ENCODE results near the gene RNF207. TPM values are rescaled to one million over a fixed set of nuclear protein-coding genes. Genes with fewer than 3 reads are reported as not detected.

The RNF207 gene
- polyA plus RNA-seq, 1 of the 3 experiments (the other 2 are of a cell fraction), result 25.4 TPM

DNA sequence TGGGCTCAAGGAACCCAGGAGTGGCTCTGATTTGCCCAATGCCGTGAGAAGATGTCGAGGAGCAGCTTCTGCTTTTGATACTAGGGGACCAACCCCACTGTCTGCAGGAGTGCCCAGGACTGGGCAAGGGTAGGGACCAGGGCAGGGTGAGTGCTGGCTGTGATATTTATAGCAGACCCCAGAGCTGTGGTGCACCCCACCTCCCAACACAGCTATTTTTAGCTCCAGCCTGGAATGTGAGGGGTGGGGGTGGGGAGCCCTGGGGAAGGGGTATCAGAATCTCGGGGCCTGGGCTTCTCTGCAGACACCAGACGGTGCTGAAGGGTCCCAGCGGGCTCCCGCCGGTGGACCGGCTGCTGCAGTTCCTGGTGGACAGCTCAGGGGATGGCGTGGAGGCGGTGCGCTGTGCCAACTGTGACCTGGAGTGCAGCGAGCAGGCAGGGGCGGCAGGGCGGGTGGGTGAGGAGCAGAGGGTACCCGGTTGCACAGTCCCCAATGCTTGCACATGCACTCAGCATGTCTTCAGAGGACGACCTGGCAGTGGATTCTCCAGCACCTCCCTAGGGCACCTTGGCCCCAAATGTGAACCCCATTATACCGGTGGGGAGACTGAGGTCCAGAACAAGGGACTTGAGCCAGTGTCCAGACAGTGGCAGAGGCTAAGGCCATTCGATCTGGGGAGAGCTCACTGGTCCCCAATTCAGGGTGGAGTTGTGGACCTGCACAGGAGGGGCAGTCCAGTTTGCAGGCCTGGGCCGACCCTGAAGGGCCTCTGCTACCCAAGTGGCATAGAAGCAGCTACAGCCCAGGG lies 1.4 kb downstream of the RNF207 start:
- Histone ChIP-seq H2AFZ (ENCODE audit: low read depth) (no peak overlapping the region), H3K36me3 (replicated peaks in 1 of 2; ENCODE audit: control insufficient read depth in 1 of 2, insufficient read depth in 2 of 2, low read length in 1 of 2) (peaks cover 0 to 4% of the 10 kb centered on the region in 2 experiments), H3K27me3 (ENCODE audit: insufficient read depth) (no peaks in the 10 kb centered on the region), H3K4me3 (ENCODE audit: low read depth in 2 of 2, low read length in 1 of 2) (no peak overlapping the region), H3K4me2 (no peak overlapping the region), H3F3A (replicated peaks; ENCODE audit: insufficient read depth) (no peaks in the 10 kb centered on the region), H3K79me2 (ENCODE audit: insufficient read depth) (no peaks in the 10 kb centered on the region), H3K9ac (no peak overlapping the region), H3K9me2 (no peaks in the 10 kb centered on the region), H3K9me3 (no peaks in the 10 kb centered on the region), H4K20me1 (ENCODE audit: insufficient read depth) (no peaks in the 10 kb centered on the region), H3K27ac (ENCODE audit: low read depth in 2 of 2, low read length in 1 of 2) (no peak overlapping the region), H3K4me1 (ENCODE audit: control insufficient read depth in 1 of 2, insufficient read depth in 2 of 2, low read depth in 1 of 2, low read length in 1 of 2) (peaks cover 0 to 18% of the 10 kb centered on the region in 2 experiments; a peak in 1 of 4 replicates)
- CTCF ChIA-PET, result interaction anchor here (0.6 to 5.1 kb wide), 13 partner anchors 8 to 230 kb away, joined by 3 to 43 read pairs (median 3); partner anchors contain the start of genes KCNAB2 and RPL22
- POLR2A ChIA-PET, result no interaction called here
- TF ChIP-seq NFIC (IDR thresholded peaks at IDR 0.05; ENCODE audit: borderline replicate concordance) (no peak), RFX5 (IDR thresholded peaks at IDR 0.05; ENCODE audit: low read length) (no peak), YY1 (IDR thresholded peaks at IDR 0.05; ENCODE audit: low read depth) (no peak), EP300 (IDR thresholded peaks at IDR 0.05; ENCODE audit: borderline replicate concordance in 1 of 2, low read depth in 1 of 2, low read length in 1 of 2) (no peak), GABPA (IDR thresholded peaks at IDR 0.05; ENCODE audit: low read depth) (no peak), TCF12 (IDR thresholded peaks at IDR 0.05) (no peak), SIN3A (IDR thresholded peaks at IDR 0.05; ENCODE audit: borderline replicate concordance, low read depth, low read length) (no peak), FOXJ3 (CRISPR knock-in tag; IDR thresholded peaks at IDR 0.05) (no peak), RXRA (IDR thresholded peaks at IDR 0.05; ENCODE audit: borderline replicate concordance, low read depth) (no peak), MEF2A (IDR thresholded peaks at IDR 0.05; ENCODE audit: borderline replicate concordance, low read depth) (no peak), FOXM1 (IDR thresholded peaks at IDR 0.05; ENCODE audit: low read depth) (no peak), MXI1 (IDR thresholded peaks at IDR 0.05; ENCODE audit: low read depth, low read length) (no peak)
- TF ChIP-seq, protein P1, sequence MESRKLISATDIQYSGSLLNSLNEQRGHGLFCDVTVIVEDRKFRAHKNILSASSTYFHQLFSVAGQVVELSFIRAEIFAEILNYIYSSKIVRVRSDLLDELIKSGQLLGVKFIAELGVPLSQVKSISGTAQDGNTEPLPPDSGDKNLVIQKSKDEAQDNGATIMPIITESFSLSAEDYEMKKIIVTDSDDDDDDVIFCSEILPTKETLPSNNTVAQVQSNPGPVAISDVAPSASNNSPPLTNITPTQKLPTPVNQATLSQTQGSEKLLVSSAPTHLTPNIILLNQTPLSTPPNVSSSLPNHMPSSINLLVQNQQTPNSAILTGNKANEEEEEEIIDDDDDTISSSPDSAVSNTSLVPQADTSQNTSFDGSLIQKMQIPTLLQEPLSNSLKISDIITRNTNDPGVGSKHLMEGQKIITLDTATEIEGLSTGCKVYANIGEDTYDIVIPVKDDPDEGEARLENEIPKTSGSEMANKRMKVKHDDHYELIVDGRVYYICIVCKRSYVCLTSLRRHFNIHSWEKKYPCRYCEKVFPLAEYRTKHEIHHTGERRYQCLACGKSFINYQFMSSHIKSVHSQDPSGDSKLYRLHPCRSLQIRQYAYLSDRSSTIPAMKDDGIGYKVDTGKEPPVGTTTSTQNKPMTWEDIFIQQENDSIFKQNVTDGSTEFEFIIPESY (IDR thresholded peaks at IDR 0.05; ENCODE audit: borderline replicate concordance, low read depth), result no peak
- TF ChIP-seq, protein P2, sequence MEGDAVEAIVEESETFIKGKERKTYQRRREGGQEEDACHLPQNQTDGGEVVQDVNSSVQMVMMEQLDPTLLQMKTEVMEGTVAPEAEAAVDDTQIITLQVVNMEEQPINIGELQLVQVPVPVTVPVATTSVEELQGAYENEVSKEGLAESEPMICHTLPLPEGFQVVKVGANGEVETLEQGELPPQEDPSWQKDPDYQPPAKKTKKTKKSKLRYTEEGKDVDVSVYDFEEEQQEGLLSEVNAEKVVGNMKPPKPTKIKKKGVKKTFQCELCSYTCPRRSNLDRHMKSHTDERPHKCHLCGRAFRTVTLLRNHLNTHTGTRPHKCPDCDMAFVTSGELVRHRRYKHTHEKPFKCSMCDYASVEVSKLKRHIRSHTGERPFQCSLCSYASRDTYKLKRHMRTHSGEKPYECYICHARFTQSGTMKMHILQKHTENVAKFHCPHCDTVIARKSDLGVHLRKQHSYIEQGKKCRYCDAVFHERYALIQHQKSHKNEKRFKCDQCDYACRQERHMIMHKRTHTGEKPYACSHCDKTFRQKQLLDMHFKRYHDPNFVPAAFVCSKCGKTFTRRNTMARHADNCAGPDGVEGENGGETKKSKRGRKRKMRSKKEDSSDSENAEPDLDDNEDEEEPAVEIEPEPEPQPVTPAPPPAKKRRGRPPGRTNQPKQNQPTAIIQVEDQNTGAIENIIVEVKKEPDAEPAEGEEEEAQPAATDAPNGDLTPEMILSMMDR (IDR thresholded peaks at IDR 0.05), result no peak
- TF ChIP-seq, protein P3, sequence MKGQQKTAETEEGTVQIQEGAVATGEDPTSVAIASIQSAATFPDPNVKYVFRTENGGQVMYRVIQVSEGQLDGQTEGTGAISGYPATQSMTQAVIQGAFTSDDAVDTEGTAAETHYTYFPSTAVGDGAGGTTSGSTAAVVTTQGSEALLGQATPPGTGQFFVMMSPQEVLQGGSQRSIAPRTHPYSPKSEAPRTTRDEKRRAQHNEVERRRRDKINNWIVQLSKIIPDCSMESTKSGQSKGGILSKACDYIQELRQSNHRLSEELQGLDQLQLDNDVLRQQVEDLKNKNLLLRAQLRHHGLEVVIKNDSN (IDR thresholded peaks at IDR 0.05; ENCODE audit: borderline replicate concordance, low read depth), result no peak
- TF ChIP-seq, protein P4, sequence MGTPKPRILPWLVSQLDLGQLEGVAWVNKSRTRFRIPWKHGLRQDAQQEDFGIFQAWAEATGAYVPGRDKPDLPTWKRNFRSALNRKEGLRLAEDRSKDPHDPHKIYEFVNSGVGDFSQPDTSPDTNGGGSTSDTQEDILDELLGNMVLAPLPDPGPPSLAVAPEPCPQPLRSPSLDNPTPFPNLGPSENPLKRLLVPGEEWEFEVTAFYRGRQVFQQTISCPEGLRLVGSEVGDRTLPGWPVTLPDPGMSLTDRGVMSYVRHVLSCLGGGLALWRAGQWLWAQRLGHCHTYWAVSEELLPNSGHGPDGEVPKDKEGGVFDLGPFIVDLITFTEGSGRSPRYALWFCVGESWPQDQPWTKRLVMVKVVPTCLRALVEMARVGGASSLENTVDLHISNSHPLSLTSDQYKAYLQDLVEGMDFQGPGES (IDR thresholded peaks at IDR 0.05; ENCODE audit: low read depth, low read length), result no peak
- 96% methylated on average over 14 of the region's 19 CpGs for WGBS (ENCODE audit: low lambda C conversion rate)
- no peak for DNase-seq

Data from SK-N-SH (cell line).